Activated T-helper 1 cell treated with Interleukin-2 at 50 U/mL for 16 hours (primary cell): Measurements from ENCODE around the gene EZR.

Experiments used
- DNase-seq: peaks from one replicate; pipeline ENCODE4 v3.0.0-alpha.2; 2020; ENCODE audit warnings: low read depth

EZR gene

DNA sequence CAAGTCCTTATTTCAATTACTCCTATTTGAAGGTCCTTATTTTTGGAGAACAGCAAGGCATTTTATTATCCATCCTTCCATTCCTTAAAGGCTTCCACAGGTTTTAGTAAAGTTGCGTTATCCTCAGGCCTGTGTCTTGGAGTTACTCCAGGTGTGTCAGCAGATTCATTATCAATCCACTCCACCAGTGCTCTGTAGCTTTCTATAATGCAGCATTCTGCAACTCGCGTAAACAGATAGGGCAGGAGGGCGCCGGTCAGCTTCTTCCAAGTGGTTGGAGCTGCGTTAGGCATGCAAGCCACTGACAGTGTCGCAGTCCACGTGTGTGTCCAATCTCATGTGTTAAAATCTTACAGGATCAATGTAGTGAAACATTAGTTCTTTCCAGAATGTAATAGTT is 93.5 kb downstream of the EZR start:
- no peak for DNase-seq

- DNase-seq, result no peak
Measured at GRCh38 chr6:158722176-158722729, 96.9 kb downstream of the EZR start.

DNA sequence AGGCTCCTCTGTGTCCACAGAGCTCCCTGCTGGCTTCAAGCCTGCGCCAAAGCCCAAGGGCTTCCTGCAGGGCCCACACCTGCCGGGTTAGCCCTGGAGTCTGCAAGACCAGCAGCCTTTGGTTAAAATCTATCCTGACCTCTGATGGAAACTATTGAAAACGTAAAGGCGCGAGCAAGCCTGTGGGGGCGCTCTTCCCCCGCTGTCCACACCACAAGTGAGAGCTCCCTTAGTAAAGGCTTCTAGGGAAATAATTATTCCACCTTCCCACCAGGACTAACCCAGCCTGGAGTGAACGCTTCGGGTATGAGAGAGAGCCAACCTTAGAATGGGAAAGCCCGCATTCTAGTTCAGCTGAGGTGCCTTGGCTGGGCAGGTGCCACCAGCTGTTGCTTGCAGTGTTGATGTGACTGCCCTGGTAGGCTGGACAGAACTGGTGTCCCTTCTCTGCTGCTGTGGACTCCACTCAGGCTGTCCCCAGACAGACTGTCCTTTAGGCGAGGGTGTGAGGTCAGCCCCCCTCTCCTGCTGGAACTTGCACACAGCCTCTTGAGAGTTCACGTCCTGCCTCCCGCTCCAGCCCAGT is 100.6 kb downstream of the EZR start:
- no peak for DNase-seq

DNA sequence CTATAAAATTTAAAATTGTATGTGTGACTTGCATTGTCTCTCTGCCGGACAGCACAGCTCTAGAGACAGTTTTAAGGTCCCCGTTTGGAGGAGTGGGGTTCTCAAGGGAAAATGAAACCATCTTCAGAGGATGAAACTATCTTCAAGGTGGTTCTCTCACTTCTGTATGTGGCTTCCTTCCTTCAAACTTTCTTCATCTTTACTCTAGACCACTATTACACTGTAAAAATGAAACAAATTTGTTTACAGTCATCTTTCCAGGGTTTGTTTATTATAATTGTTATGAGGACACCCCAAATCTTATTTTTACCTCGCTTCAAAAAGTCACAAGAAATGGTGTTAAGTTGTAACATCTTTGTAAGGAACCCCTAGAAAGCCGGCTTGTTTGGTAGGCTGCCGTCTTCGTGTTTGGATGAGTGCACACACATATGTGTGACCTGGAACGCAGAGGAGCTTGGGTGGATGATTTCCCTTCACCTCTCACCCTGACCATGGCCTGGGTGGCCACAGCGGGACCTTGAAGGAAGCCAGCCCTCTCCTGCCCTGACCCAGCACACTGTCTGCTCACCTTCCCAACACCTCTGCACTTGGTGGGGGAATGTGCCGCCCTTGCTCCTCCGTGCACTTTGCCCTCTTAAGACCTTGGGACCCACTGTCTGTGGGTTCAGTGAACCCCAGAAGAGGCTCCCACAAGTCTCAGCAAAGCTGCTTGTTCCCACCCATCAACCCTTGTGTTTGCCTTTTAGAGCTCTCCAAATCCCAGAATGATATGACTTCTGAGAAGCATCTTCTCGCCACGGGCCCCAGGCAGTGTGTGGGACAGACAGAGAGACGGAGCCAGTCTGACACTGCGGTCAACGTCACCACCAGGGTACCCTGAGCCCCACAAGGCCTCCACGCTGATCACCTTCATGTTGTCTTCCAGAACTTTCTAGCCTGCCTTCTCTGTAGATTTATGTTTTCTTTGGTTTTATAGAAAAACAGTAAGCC is 101.5 kb downstream of the EZR start:
- DNase-seq, result no peak
